Stimulated activated naive CD8-positive, alpha-beta T cell treated with anti-CD3 and anti-CD28 coated beads, Interleukin-15, Interleukin-2, amounts not matched to agents 100 U/mL and 50 U/mL, for 24 hours (primary cell): Measurements from ENCODE around the gene DRC7.

Experiments used
- ATAC-seq: fragments of 150-1000 bp; cut with Tn5 transposase; one replicate; pipeline ENCODE4 v1.10.0; 2021
- DNase-seq: peaks from one replicate; pipeline ENCODE4 v3.0.0; 2021

Gene DRC7

GRCh38 chr16:57694725-57695679 is at the start of gene DRC7:
Gene DRC7, plus strand, starts transcription at chr16:57694806. Its CDS starts 3,144 bp downstream, at chr16:57697950.
- ATAC-seq = peak; percentile 45
- peak; percentile 34 for DNase-seq

GRCh38 chr16:57645169-57645568 is 49.4 kb upstream of the DRC7 start:
- no peak for ATAC-seq

GRCh38 chr16:57645691-57646387 is 48.8 kb upstream of the DRC7 start:
- no peak for ATAC-seq
- DNase-seq = no peak

More at GRCh38 chr16:57645169-57645568, 49.4 kb upstream of the DRC7 start:
- no peak for DNase-seq

GRCh38 chr16:57646388-57647039 is 48.1 kb upstream of the DRC7 start:
- peak; percentile 51 for ATAC-seq
- DNase-seq = peak; percentile 40

GRCh38 chr16:57647136-57647875 is 47.3 kb upstream of the DRC7 start:
- peak; percentile 39 for DNase-seq
- ATAC-seq = peak; percentile 34

- DNase-seq = no peak
- ATAC-seq = no peak
Measured at GRCh38 chr16:57648125-57648524, 46.5 kb upstream of the DRC7 start.

- DNase-seq (peak; percentile 89), ATAC-seq (peak; percentile 69)
Measured at GRCh38 chr16:57648581-57649442, 45.8 kb upstream of the DRC7 start.

GRCh38 chr16:57649443-57649751 is 45.2 kb upstream of the DRC7 start:
- DNase-seq (no peak), ATAC-seq (no peak)

- ATAC-seq (no peak), DNase-seq (no peak)
Measured at GRCh38 chr16:57649846-57650245, 44.8 kb upstream of the DRC7 start.

GRCh38 chr16:57651344-57652333 is 43.0 kb upstream of the DRC7 start:
- no peak for ATAC-seq
- no peak for DNase-seq

- ATAC-seq (no peak), DNase-seq (no peak)
Measured at GRCh38 chr16:57652695-57653471, 41.7 kb upstream of the DRC7 start.

GRCh38 chr16:57653936-57654335 is 40.7 kb upstream of the DRC7 start:
- no peak for ATAC-seq
- no peak for DNase-seq

GRCh38 chr16:57656342-57656955 is 38.2 kb upstream of the DRC7 start:
- DNase-seq = no peak
- ATAC-seq = no peak

GRCh38 chr16:57657228-57657627 is 37.4 kb upstream of the DRC7 start:
- DNase-seq = no peak
- ATAC-seq = no peak

GRCh38 chr16:57658130-57658877 is 36.3 kb upstream of the DRC7 start:
- DNase-seq (no peak), ATAC-seq (no peak)

GRCh38 chr16:57658878-57659674 is 35.5 kb upstream of the DRC7 start:
- ATAC-seq = no peak
- DNase-seq = no peak
